A549 treated with RU486 at 1 μM for 4 hours (cell line): ENCODE measurements around the gene AKAP12. TPM values are rescaled to one million over a fixed set of nuclear protein-coding genes. Genes with fewer than 3 reads are reported as not detected.

Experiments
- total RNA-seq: library from RNA; stranded (reverse); fragments of 200-300 nt; extraction: Qiagen RNA extraction; gene quantifications from 5 replicates; pipeline ENCODE4 v1.2.3, GENCODE V29; 2022; ENCODE audit warnings: low read depth

AKAP12 gene
- 80.6 to 144 TPM (median 120 TPM) in 5 replicates for total RNA-seq

DNA sequence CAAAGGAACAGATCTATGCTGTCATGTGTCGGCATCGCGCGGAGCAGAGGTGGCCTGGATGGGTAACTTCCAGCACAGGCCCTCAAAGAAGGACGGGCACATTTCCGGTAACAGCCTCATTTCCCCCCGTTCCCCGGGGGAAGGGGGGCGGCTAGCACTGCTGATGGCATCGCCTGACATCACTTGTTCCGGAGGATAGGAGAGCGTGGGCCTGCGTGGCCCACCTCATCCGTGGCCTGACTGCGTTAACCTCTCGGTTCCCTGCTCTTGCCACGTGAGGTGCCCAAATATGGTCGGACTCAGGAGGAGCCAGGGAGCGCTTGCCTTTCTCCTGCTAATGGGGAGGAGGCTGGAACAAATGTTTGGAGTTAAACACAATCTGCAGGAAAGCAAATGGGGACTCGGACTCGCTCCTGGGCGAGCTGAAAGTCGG is at the start of gene AKAP12:
AKAP12 (plus strand) TSS at position 365 of the 433 bp plus-strand sequence. CDS start 596 bp downstream, outside the sequence.

GRCh38 chr6:151391471-151392413 is 152.0 kb downstream of the AKAP12 start, which contains the start of gene ZBTB2:
TSS of gene ZBTB2 (minus strand) at chr6:151391559. CDS start at chr6:151373637, 17,922 bp downstream.

Other genes starting within 250 kb of the AKAP12 start
- 11.3 to 17.9 TPM (median 16.2 TPM) in 5 replicates for gene ZBTB2, start 151.6 kb downstream of the AKAP12 start, total RNA-seq
- 10.9 to 13.7 TPM (median 11.9 TPM) in 5 replicates for gene RMND1, start 212.2 kb downstream of the AKAP12 start, total RNA-seq